Fibroblast of pulmonary artery (primary cell): ENCODE measurements around the gene KIF2A.
"Not testable (repeated sequence)": the region's sequence is repeated elsewhere in the genome, so short reads cannot be mapped to it uniquely, and the experiment has no call there.

Experiments
- DNase-seq: peaks from one replicate; pipeline ENCODE4 v3.0.0-alpha.2; 2010; ENCODE audit warnings: low read depth
- H3K4me3 ChIP-seq: replicated peaks from 2 replicates; pipeline ENCODE4 v1.5.1; 2011; ENCODE audit warnings: low read depth, mild to moderate bottlenecking, control low read depth, low read length, moderate library complexity
- TF ChIP-seq, protein P1 (sequence below): IDR thresholded peaks from 2 replicates; pipeline ENCODE4 v1.5.1; 2011; ENCODE audit warnings: mild to moderate bottlenecking, control low read depth, low read length, inconsistent platforms; ENCODE audit errors: missing control alignments

Gene KIF2A

DNA sequence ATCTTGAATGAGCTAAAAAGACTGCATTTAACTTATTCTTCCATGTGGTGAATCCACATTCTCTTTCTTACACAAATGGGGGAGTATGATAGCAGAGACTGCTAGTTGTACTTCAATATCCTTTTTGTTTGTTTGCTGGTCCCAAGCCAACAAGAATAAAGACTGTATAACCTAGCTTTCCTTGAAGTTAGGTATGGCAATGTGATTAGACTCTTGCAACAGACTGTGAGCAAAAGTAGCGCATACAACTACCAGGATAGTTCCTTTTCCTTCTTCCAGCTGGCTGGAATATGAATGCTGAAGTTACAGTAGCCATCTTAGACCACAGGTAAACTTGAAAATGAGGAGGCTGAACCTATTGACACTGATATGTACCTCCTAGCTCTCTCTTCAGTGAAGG, 17.9 kb upstream of the KIF2A start:
- H3K4me3 ChIP-seq, result no peak overlapping the region
- DNase-seq, result no peak

GRCh38 chr5:62289813-62290212, 16.2 kb upstream of the KIF2A start:
- TF ChIP-seq, protein P1, sequence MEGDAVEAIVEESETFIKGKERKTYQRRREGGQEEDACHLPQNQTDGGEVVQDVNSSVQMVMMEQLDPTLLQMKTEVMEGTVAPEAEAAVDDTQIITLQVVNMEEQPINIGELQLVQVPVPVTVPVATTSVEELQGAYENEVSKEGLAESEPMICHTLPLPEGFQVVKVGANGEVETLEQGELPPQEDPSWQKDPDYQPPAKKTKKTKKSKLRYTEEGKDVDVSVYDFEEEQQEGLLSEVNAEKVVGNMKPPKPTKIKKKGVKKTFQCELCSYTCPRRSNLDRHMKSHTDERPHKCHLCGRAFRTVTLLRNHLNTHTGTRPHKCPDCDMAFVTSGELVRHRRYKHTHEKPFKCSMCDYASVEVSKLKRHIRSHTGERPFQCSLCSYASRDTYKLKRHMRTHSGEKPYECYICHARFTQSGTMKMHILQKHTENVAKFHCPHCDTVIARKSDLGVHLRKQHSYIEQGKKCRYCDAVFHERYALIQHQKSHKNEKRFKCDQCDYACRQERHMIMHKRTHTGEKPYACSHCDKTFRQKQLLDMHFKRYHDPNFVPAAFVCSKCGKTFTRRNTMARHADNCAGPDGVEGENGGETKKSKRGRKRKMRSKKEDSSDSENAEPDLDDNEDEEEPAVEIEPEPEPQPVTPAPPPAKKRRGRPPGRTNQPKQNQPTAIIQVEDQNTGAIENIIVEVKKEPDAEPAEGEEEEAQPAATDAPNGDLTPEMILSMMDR, result no peak
- no peak overlapping the region for H3K4me3 ChIP-seq
- no peak for DNase-seq

More for the DNA sequence above, 17.9 kb upstream of the KIF2A start:
- TF ChIP-seq, protein P1, result no peak

DNA sequence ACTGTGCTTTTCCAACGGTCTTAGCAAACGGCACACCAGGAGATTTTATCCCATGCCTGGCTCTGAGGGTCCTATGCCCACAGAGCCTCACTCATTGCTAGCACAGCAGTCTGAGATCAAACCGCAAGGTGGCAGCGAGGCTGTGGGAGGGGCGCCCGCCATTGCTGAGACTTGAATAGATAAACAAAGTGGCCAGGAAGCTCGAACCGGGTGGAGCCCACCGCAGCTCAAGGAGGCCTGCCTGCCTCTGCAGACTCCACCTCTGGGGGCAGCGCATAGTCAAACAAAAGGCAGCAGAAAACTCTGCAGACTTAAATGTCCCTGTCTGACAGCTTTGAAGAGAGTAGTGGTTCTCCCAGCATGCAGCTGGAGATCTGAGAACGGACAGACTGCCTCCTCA, 14.2 kb upstream of the KIF2A start:
- DNase-seq, H3K4me3 ChIP-seq: not testable (repeated sequence)

GRCh38 chr5:62296998-62297397, 9.0 kb upstream of the KIF2A start:
- TF ChIP-seq, protein P1, result no peak
- no peak overlapping the region for H3K4me3 ChIP-seq
- no peak for DNase-seq

- TF ChIP-seq, protein P1, result no peak
- H3K4me3 ChIP-seq, result no peak overlapping the region
- DNase-seq, result no peak
Observed at GRCh38 chr5:62298118-62298517, 7.9 kb upstream of the KIF2A start.

DNA sequence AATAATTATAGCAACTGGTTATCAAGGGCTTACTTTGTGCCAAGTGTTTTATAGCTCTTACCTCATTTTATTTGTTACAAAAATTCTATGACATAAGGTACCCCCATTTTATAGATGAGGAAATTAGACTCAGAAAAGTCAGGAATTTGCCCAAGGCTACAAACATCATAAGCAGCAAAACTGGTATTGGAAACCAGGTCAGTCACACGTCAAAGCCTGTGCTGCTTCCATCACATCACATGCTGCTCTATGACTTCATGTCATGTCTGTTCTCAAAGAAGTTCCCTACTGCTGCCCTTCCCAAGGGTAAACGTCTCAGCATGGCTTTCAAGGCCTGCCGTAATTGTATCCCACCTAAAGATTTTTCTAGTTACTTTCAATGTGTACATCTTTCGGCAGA, 6.9 kb upstream of the KIF2A start:
- DNase-seq, result no peak
- TF ChIP-seq, protein P1, result no peak
- H3K4me3 ChIP-seq, result no peak overlapping the region

DNA sequence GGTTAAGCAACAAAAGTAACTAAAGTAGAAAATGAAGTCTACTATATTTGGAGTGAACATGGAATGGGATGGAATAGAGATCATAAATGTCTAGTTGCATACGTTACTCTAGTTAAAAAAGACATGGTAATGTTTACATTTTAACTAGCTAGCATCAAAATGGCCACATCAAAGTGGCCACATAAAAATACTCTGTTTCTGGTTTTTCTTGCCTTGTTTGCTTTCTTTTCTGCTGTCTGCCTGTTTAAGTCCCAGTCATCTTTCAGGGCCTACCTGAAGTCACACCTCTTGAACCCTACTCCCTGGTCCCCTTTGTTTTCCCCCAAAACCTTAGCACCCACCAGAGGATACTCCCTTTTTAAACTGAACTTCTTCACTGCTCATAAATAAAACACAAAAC, 6.4 kb upstream of the KIF2A start:
- no peak for DNase-seq
- no peak overlapping the region for H3K4me3 ChIP-seq
- TF ChIP-seq, protein P1, result no peak

DNA sequence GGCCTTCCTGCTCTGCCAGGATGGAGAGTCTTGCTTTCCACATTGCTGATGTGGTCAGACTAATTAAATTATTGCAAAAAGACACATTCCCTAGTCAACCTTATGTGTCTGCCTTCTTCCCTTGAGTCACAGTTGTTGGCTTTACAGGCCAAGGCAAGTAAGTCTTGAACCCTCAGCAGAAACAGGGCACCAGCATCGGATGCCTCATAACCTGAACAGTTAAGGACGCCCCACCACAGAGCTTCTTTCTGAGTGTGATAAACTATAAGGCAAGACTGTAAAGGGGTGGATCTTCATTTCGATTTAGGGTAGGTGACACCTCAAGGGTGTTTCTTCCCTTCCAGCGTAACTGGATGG, 670 bp upstream of the KIF2A start:
- peak overlapping the region; percentile 59 for H3K4me3 ChIP-seq
- DNase-seq, result no peak
- TF ChIP-seq, protein P1, result no peak
